Hematopoietic multipotent progenitor cell treated with erythropoietin and hydrocortisone succinate and interleukin-3 and kit ligand, for 17 days (in vitro differentiated cells): ENCODE measurements around the gene CYP2A13.
A peak's percentile ranks its signal among the peaks of the same experiment; 100 is the strongest.
"Not testable (repeated sequence)": the region's sequence is repeated elsewhere in the genome, so short reads cannot be mapped to it uniquely, and the experiment has no call there.

Source experiments
- DNase-seq: peaks from one replicate; pipeline ENCODE4 v3.0.0-alpha.2; 2015; ENCODE audit warnings: low spot score

The CYP2A13 gene

DNA sequence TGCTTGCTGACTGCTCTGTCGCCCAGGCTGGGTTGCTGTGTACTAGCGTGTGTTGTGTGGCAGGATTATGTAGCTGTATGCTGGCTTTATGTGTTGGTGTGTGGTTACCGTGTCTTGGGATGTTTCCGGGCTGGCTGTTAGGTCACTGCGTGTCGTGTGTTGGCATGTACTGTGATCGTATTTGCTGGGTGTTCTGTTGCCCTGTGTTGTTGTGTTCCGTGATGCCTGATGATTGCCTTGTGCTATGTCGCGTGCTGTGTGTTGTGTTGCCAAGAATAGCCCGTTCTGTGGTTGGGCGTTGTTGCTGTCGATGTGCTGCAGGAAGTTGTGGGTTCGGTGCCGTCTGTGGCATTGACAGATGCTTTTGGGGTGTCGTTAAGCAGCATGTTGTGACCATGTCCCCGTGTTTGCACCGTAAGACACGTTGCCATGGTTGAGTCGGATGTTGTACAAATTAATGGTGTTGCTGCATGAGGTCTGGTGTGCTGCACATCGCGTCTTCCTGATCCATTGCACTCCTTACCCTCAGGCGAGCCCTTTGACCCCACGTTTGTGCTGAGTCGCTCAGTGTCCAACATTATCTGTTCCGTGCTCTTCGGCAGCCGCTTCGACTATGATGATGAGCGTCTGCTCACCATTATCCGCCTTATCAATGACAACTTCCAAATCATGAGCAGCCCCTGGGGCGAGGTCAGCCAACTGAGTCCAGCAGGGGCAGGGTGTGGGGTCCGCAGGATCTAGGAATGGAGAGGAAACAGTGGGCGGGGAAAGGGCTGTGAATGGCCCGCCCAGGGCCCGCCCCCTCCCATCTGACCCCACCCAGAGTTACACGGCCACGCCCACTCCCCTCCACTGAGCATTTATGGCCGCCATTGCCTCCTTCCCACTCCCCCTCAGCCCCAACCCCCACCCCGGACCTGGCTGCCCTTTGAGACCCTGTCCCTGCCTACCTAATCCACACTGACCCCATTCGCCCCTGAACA is 33.0 kb downstream of the CYP2A13 start:
- DNase-seq: not testable (repeated sequence)

- DNase-seq: not testable (repeated sequence)
Observed at GRCh38 chr19:41122846-41123245, 34.6 kb downstream of the CYP2A13 start.

- no peak for DNase-seq
Observed at GRCh38 chr19:41123716-41124294, 35.6 kb downstream of the CYP2A13 start.

GRCh38 chr19:41126765-41127203 is 38.5 kb downstream of the CYP2A13 start:
- DNase-seq: peak; percentile 53

GRCh38 chr19:41127362-41127761 is 39.1 kb downstream of the CYP2A13 start:
- not testable (repeated sequence) for DNase-seq

- peak; percentile 29 for DNase-seq
Observed at GRCh38 chr19:41127801-41128300, 39.6 kb downstream of the CYP2A13 start.

DNA sequence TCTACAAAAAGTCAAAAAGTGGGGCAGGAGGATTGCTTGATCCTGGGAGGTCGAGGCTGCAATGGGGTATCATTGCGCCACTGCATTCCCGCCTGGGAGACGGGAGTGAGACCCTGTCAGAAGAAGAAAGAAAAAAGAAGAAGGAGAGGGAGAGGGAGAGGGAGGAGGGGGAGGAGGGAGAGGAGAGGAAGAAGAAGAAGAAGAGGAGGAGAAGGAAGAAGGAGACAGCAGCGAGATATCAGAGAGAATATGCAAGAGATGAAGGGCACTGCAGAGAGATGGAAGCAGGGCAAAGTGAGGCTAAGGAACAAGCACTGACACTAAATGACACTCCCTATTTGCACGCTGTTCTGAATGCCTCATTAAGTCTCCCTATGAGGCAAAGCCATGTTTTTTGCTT is 40.4 kb downstream of the CYP2A13 start:
- no peak for DNase-seq

GRCh38 chr19:41131186-41131585 is 42.9 kb downstream of the CYP2A13 start:
- no peak for DNase-seq

- DNase-seq: no peak
Observed at GRCh38 chr19:41133260-41133659, 45.0 kb downstream of the CYP2A13 start.

DNA sequence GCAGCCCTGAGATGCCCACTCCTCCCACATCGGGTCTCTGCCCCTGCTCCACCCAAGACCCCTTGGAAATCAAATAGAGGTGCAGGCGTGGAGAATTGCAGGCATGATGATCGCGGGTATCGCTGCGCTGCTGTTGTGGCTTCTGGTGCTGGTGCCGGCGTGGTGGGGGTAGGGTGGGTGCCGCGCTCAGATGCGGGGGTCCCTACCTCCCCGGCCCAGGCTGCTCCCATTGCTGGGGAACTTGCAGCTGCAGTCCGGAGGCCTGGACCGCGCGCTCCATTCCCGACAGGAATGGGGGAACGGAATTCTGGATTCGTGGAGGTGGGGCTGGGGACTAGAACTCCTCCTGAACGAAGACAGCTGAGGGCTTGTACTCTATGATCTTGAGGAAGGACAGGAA is 46.4 kb downstream of the CYP2A13 start:
- DNase-seq: no peak

DNA sequence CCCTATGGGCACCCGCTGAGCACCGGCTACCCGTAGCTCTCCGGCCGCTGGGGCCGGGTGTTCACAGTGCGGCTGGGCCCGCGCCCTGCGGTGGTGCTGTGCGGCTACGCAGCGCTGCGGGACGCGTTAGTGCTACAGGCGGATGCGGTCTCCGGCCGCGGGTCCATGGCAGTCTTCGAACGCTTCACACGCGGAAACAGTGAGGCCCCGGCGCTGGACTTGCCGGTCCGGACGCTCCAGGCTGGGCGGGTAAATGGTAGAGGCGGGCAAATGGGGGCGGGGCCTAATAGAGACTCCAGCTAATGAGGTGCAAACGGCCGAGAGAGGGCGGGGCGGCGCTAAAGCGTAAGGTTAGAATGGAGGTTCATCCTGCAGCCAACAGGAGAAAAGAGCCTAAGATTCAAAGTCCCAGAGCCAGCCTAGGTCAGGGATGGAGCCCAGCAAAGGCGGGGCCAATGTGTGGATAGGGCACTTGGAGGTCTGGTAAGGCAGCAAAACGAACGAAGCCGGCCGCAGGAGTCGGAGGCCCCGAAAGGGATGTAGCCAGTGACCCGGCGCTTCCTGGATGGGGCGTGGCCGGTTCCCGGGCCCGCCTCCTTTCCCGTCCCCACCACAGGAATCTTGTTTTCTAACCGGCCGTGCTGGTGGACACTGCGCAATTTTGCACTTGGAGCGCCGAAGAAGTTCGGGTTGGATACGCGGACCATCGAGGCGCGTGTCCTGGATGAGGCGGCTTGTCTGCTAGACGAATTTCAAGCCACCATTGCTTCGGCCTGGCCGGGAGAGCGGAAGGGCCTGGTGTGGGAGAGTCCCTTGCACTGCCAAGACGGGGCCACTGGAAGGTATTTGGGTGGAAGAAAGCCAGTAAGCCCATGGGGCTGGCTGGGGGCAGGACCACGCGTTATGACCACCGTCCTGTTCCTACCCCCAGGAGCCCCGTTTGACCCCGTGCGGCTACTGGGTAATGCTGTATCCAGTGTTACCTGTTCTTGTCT is 47.4 kb downstream of the CYP2A13 start:
- peak; percentile 28 for DNase-seq

GRCh38 chr19:41136636-41137455 is 48.6 kb downstream of the CYP2A13 start:
- no peak for DNase-seq

DNA sequence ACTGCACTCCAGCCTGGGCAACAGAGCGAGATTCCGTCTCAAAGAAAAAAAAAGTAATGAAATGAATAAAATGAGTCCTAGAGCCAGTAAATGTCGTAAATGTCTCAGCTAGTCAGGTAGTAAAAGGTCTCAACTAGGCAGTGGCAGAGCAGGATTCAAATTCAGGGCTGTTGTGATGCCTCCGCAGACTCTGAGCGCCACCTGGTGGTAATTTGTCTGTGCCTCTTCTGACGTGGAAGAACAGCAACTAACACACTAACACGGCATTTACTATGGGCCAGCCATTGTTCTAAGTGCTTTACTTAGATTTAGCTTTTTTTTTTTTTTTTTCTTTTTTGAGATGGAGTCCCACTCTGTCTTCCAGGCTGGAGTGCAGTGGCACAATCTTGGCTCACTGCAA is 56.2 kb downstream of the CYP2A13 start:
- DNase-seq: peak; percentile 80
